Erythroblast (primary cell): Measurements from ENCODE around the gene DLG2.
"Not testable (repeated sequence)": the region's sequence is repeated elsewhere in the genome, so short reads cannot be mapped to it uniquely, and the experiment has no call there.

Source experiments
- DNase-seq, 2 experiments: peaks; one replicate each; lab custom pipeline; 2025; lab: John Stamatoyannopoulos, UW
- GATA1 ChIP-seq: IDR thresholded peaks from 2 replicates; pipeline ENCODE4 v1.6.1; 2011; ENCODE audit warnings: low read depth, mild to moderate bottlenecking, control low read depth, low read length, moderate library complexity
- POLR2A ChIP-seq: IDR thresholded peaks from 2 replicates; pipeline ENCODE4 v1.6.1; 2011; ENCODE audit warnings: mild to moderate bottlenecking, low read length

Gene DLG2

GRCh38 chr11:85044911-85045310 lies 582.2 kb downstream of the DLG2 start:
- no peak for TF ChIP-seq GATA1
- TF ChIP-seq POLR2A, result no peak
- DNase-seq, result no peak

DNA sequence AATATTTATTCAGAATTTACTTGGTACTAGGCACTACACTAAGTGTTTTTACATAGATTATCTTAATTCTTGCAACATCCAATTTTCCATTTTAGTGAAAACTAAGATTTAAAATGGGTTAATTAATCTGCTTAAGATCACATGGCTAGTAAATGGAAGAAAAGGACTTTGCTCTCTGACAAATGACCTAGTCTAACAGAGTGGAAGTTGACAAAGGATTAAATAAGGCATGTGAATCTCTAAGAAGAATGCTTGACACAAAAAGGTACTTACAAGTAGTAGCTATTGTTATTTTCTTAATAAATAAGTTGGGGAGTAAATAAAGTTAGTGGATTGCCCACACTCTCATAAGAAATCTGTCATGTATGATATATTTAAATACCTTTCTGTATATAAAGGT lies 584.8 kb downstream of the DLG2 start:
- TF ChIP-seq POLR2A (no peak), GATA1 (no peak)
- DNase-seq, result no peak

DNA sequence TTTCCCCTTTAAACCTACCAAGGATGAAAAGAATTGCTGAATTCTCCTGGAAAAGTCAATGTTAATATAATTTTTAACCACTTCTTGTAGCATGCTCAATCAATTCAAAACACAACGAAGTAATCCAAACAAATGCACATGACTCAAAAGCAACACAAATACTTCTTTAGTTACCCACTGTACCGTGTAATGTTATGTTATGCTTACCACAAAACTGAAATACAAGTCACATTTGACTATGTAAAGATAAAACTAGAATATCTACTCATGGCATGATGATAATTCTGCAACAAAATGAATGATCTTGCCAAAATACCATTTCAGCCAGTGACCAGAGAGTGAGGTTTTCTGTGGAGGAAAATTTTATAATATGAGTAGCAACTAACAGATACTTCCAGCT lies 587.0 kb downstream of the DLG2 start:
- no peak for DNase-seq

DNA sequence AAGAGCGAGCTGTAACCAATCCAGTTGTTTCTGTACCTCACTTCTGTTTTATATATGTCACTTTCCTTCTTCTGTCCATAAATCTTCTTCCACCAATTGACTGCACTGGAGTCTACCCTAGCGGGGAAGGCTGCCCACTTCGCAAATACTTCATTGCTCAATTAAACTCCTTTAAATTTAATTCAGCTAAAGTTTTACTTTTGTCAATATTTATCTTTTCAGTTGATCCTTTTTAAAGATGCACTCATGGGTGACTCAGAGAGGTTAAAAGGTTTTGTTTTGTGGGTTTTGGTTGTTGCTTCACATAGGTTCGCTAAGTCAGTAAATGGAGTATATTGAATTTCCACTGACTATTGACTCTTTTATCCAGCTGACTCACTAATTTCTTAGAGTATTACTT lies 597.2 kb downstream of the DLG2 start:
- no peak for DNase-seq
- no peak for TF ChIP-seq GATA1
- TF ChIP-seq POLR2A, result no peak

More for the DNA sequence above, 587.0 kb downstream of the DLG2 start:
- TF ChIP-seq GATA1 (no peak), POLR2A (no peak)

GRCh38 chr11:85028329-85029101 lies 598.6 kb downstream of the DLG2 start:
- no peak for TF ChIP-seq GATA1
- no peak for TF ChIP-seq POLR2A
- no peak for DNase-seq

- TF ChIP-seq POLR2A (no peak), GATA1 (no peak)
- no peak for DNase-seq
Measured at GRCh38 chr11:85027346-85027745, 599.8 kb downstream of the DLG2 start.

DNA sequence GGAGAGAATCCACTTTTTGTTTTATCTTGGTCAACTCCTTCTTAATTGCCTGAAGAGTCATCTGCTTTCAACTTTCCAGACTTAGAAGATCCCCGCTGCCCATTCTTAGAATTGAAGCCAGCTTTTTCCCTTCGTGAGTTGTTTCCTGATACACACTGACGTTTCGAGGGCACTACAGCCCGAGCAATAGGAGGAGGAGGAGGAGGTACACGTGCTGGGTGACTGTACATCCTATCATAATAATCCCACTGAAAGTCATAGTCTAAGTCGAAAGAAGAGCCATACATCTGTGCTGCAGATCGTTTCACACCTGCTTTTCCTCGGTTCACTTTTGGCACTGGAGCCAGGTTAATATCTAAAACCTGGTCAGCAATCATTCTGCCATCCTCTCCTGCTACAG lies 606.1 kb downstream of the DLG2 start:
- TF ChIP-seq GATA1 (no peak), POLR2A (no peak)
- no peak for DNase-seq

DNA sequence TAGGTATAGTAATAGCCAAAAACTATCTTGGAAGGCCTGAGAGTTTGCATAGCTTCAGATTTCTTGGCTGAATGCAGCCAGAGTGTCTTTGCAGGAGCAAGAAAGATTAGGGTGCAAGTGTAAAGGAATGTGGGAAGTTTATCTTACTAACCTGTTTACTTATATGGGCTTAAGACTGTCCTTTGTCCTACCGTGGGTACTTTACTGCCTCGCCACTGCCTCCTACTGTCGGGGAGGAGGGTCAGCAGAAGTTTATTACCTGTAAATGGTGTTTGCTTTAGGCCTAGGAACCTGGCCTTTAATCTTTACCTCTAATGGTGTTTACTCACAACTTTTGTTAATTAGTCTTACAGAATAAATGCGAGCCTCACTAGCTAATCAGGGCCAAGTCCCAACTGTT lies 633.8 kb downstream of the DLG2 start:
- peak; percentile 1 to 24 for DNase-seq
- TF ChIP-seq GATA1 (no peak), POLR2A (no peak)

- no peak for DNase-seq
- no peak for TF ChIP-seq POLR2A
Measured at GRCh38 chr11:84990141-84990540, 637.0 kb downstream of the DLG2 start.

DNA sequence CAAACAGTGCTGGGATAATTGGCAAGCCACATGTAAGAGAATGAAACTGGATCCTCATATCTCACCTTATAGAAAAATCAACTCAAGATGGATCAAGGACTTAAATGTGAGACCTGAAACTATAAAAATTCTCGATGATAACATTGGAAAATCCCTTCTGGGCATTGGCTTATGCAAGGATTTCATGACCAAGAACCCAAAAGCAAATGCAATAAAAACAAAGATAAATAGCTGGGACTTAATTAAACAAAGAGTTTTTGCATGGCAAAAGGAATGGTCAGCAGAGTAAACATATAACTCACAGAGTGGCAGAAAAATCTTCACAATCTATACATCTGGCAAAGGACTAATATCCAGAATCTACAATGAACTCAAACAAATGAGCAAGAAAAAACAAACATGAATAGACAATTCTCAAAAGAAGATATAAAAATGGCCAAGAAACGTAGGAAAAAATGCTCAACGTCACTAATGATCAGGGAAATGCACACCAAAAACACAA lies 639.4 kb downstream of the DLG2 start:
- not testable (repeated sequence) for DNase-seq

- no peak for TF ChIP-seq POLR2A
- no peak for TF ChIP-seq GATA1
- no peak for DNase-seq
Measured at GRCh38 chr11:84981301-84981700, 645.8 kb downstream of the DLG2 start.

DNA sequence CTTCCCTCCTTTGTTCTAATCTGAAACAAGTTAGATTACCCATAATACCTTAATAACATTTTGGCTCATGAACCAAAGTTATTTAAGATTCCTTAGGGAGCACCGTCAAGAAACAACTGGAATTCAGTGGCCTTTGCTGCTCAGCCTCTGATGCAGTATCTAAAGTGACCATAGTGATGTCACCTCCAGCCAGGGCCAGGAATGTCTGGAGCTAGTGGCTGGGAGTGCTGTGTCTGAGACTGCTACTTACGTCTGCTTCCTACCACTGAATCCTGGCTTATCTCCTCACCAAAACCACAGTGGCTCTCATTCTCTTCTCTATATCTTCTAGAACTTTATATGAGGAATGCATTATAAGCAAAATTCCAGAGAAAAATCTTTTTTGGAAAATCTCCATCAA lies 658.0 kb downstream of the DLG2 start:
- no peak for TF ChIP-seq GATA1
- no peak for TF ChIP-seq POLR2A
- DNase-seq, result no peak

GRCh38 chr11:84965484-84965883 lies 661.7 kb downstream of the DLG2 start:
- TF ChIP-seq POLR2A (no peak), GATA1 (no peak)
- no peak for DNase-seq

DNA sequence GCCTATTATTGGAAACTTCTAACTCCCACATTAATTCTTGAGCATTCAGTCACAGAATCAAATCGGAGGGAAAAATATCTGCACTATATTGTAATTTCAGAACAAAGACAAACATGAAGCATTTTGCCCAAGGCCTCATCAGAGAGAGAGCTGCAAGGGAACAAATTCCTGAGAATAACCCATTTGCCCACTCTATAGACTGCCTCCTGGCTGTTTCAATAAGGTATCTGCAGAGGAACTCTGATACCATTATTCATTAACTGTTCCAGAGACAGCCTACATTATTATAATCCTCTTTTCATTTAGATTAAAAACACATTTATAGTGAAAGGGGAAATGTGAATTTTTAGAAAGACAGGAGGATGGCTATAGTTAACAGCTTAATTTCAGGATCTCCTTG lies 663.9 kb downstream of the DLG2 start:
- TF ChIP-seq GATA1, result no peak
- no peak for TF ChIP-seq POLR2A
- DNase-seq, result no peak

GRCh38 chr11:84962018-84962417 lies 665.1 kb downstream of the DLG2 start:
- no peak for TF ChIP-seq GATA1
- TF ChIP-seq POLR2A, result no peak
- no peak for DNase-seq
